Measurements from ENCODE around the gene STAT5B. TPM values are rescaled to one million over a fixed set of nuclear protein-coding genes. Genes with fewer than 3 reads are reported as not detected.

Gene STAT5B
- total and polyA plus RNA-seq, 9 of the 15 experiments (the other 6 are each of a cell fraction or from before 2014, with no cell fraction given): 20.8 to 176 (median 92.4) TPM

- TF ChIP-seq UBTF (IDR thresholded peaks at IDR 0.05; ENCODE audit: borderline replicate concordance in 1 of 2, low read depth in 2 of 2, low read length in 2 of 2): 0 out of 4 replicates have a peak, but pooled peaks of 1 of the 2 experiments have one; percentile 2
- 0 out of 2 replicates have a peak, but pooled peaks have one; percentile 28 for TF ChIP-seq TCF7 (IDR thresholded peaks at IDR 0.05; ENCODE audit: borderline replicate concordance)
- peak; percentile 36 to 61; a peak in 3 of 4 replicates for TF ChIP-seq MLLT1 (IDR thresholded peaks at IDR 0.05)
- 0 out of 2 replicates have a peak, but pooled peaks have one; percentile 8 for TF ChIP-seq POLR2G (IDR thresholded peaks at IDR 0.05; ENCODE audit: low read depth, low read length)
- TF ChIP-seq FOXA1 (IDR thresholded peaks at IDR 0.05; ENCODE audit: borderline replicate concordance): no peak
- TF ChIP-seq KDM5B (IDR thresholded peaks at IDR 0.05; ENCODE audit: insufficient replicate concordance, low read depth, low read length): peak; percentile 34
- 0 out of 2 replicates have a peak, but pooled peaks have one; percentile 56 for TF ChIP-seq NFRKB (IDR thresholded peaks at IDR 0.05; ENCODE audit: low read depth)
- no peak for TF ChIP-seq CC2D1A (IDR thresholded peaks at IDR 0.05)
- no peak for TF ChIP-seq SRSF7 (optimal IDR thresholded peaks at IDR 0.05; ENCODE audit: low read depth, low read length)
- TF ChIP-seq SMAD1 (IDR thresholded peaks at IDR 0.05; ENCODE audit: low read depth, low read length, partially characterized antibody): no peak
- TF ChIP-seq ARID2 (IDR thresholded peaks at IDR 0.05): 0 out of 2 replicates have a peak, but pooled peaks have one; percentile 1
- no peak for TF ChIP-seq RFX7 (CRISPR knock-in tag; IDR thresholded peaks at IDR 0.05)
- peak in 1 of 2 experiments; percentile 43; a peak in 2 of 4 replicates for TF ChIP-seq MNT (conservative IDR thresholded peaks at IDR 0.05)
- TF ChIP-seq GABPB2 (CRISPR knock-in tag; conservative IDR thresholded peaks at IDR 0.05): no peak
- no peak for TF ChIP-seq ZNF146 (CRISPR knock-in tag; IDR thresholded peaks at IDR 0.05; ENCODE audit: unreplicated experiment)
- TF ChIP-seq NCOA4 (IDR thresholded peaks at IDR 0.05; ENCODE audit: partially characterized antibody): no peak
- TF ChIP-seq MCM7 (IDR thresholded peaks at IDR 0.05): no peak
- no peak for TF ChIP-seq E4F1 (CRISPR knock-in tag; IDR thresholded peaks at IDR 0.05; ENCODE audit: borderline replicate concordance)
- TF ChIP-seq ZBTB7A (IDR thresholded peaks at IDR 0.05; ENCODE audit: borderline replicate concordance, control insufficient read depth, low read depth, low read length): no peak
Measured at GRCh38 chr17:42272162-42272907, 3.9 kb downstream of the STAT5B start (continued).

All from K562 (cell line).